SK-N-SH treated with all-trans-retinoic acid at 6 μM for 48 hours (cell line): ENCODE measurements around the gene LDHAL6A.
"Not testable (repeated sequence)": the region's sequence is repeated elsewhere in the genome, so short reads cannot be mapped to it uniquely, and the experiment has no call there.

Experiments used
- GLIS3 ChIP-seq: fragments of 250-450 bp; sonication (Bioruptor Pico); IDR thresholded peaks from 2 replicates; pipeline ENCODE4 v1.5.0; 2020; ENCODE audit warnings: mild to moderate bottlenecking, moderate library complexity
- ISL1 ChIP-seq: fragments of 250-450 bp; sonication (Bioruptor Pico); IDR thresholded peaks from 2 replicates; pipeline ENCODE4 v2.1.2; 2022; ENCODE audit warnings: mild to moderate bottlenecking, moderate library complexity
- RARB ChIP-seq: fragments of 250-450 bp; sonication (Bioruptor Pico); IDR thresholded peaks from 2 replicates; pipeline ENCODE4 v1.8.0; 2021; ENCODE audit warnings: mild to moderate bottlenecking, moderate library complexity
- ZFP30 ChIP-seq: fragments of 450-650 bp; formaldehyde crosslinking; IDR thresholded peaks from 2 replicates; pipeline ENCODE4 v1.5.0; 2022; ENCODE audit warnings: mild to moderate bottlenecking, moderate library complexity

GRCh38 chr11:18407400-18407799, 48.3 kb upstream of the LDHAL6A start:
- not testable (repeated sequence) for TF ChIP-seq ISL1; GLIS3 (CRISPR knock-in tag); ZFP30 (CRISPR knock-in tag); RARB
